Adrenal gland (tissue), 5 donors: Measurements from ENCODE around the gene CDH4.

Source experiments
- POLR2A ChIP-seq, 2 donors: fragments of 450-650 bp; IDR thresholded peaks; one replicate each; pipeline ENCODE4 v1.6.1; 2017; ENCODE audit warnings: antibody characterized with exemption in 2 of 2, mild to moderate bottlenecking in 2 of 2, moderate library complexity in 1 of 2
- TF ChIP-seq, protein P1 (sequence below), 6 experiments: fragments of 450-650 bp in 4 of 6; fragments of 200-600 bp in 2 of 6; sonication (generic) in 1 of 6; IDR thresholded peaks; 1 replicate in 5 of 6; 2 replicates in 1 of 6; pipeline versions ENCODE4 v1.5.1 to v1.8.0; 2016 to 2021; ENCODE audit warnings: antibody characterized with exemption in 6 of 6, mild to moderate bottlenecking in 2 of 6, moderate library complexity in 1 of 6
- donor health status: DM: no; HTN: no; CAD: no.

DNA sequence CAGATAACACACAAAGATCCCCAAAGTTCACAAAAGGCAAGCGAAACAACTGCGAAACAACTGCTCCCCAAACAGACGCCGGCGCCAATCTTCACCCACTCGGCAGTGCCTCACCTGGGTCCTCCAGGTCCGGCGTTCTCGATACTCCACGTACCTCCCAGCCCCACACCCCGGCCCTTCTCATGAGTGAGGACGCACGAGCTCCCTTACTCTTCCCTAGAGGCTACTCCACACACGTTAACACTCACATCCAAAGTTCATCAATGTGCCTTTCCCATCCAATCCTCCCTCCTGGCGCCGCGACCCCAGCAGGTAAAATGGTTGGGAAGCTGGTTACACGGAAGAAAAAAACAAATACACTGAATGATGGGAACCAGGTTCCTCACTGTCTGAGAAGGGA is 736.6 kb downstream of the CDH4 start:
- TF ChIP-seq, protein P1, sequence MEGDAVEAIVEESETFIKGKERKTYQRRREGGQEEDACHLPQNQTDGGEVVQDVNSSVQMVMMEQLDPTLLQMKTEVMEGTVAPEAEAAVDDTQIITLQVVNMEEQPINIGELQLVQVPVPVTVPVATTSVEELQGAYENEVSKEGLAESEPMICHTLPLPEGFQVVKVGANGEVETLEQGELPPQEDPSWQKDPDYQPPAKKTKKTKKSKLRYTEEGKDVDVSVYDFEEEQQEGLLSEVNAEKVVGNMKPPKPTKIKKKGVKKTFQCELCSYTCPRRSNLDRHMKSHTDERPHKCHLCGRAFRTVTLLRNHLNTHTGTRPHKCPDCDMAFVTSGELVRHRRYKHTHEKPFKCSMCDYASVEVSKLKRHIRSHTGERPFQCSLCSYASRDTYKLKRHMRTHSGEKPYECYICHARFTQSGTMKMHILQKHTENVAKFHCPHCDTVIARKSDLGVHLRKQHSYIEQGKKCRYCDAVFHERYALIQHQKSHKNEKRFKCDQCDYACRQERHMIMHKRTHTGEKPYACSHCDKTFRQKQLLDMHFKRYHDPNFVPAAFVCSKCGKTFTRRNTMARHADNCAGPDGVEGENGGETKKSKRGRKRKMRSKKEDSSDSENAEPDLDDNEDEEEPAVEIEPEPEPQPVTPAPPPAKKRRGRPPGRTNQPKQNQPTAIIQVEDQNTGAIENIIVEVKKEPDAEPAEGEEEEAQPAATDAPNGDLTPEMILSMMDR (IDR thresholded peaks at IDR 0.05) = no peak
- no peak for TF ChIP-seq POLR2A (IDR thresholded peaks at IDR 0.05)
